Stimulated activated CD8-positive, alpha-beta memory T cell treated with anti-CD3 and anti-CD28 coated beads, Interleukin-15, amount 100 ng/mL, for 24 hours (primary cell): ENCODE results near the gene TFF3.

Source experiments
- DNase-seq: peaks from one replicate; pipeline ENCODE4 v3.0.0-alpha.2; 2020; ENCODE audit warnings: low read depth

The TFF3 gene, protein sequence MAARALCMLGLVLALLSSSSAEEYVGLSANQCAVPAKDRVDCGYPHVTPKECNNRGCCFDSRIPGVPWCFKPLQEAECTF

DNA sequence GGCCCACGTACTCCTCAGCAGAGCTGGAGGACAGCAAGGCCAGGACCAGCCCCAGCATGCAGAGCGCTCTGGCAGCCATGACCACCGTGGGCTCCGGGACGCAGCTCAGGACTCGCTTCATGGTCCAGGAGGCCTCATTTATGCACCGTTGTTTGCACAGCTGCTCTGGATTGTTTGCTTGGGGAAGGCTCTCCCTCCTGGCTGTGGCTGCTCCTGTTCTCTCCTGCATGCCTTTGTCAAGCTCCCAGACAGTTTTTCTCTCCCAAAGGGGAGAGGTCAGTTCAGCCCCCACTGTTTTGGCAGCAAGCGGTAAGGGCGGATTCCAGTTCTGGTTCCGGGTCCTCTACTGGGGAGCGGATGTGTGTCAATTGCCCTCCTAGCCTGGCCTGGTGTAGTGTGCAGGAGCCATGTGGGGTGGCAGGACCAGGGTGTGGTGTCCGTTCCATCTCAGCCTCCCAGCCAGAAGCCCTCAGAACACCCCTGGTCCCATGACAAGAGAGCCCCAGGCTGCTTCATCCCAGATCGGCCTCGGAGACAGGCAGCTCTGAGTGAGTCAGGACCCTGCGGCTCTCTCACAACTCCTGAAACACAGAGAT, at the start of gene TFF3:
TFF3 (minus strand) TSS at position 114 of the 596 bp plus-strand sequence; CDS start at position 79, 35 bp downstream.
- no peak for DNase-seq

DNA sequence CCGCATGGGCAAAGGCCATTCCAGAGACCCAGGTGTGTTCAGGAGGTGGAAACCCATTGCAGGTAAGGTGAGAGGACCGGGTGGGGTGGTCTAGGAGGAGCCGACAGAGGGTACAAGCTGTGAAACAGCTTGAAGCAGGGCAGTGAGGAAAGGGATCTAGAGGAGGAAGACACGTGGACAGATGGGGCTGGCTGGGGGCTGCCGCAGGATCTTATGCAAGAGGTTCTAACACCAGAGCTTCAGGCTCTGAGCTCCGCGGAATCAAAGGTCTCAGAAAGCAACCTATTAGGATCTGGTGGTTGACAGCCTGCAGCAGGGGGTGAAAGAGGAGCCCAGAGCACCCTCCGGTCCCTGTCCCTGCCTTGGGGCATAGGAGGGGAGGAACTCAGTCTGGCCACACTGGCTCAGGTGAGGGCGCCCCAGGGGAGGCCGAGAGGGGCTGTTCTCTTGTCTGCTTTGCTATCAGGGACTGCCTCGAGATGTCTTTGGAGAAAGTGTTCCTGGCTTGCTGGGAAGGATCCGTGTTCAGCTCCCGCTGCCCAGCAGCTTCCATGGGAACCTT, 49.2 kb upstream of the TFF3 start:
- DNase-seq, result no peak

DNA sequence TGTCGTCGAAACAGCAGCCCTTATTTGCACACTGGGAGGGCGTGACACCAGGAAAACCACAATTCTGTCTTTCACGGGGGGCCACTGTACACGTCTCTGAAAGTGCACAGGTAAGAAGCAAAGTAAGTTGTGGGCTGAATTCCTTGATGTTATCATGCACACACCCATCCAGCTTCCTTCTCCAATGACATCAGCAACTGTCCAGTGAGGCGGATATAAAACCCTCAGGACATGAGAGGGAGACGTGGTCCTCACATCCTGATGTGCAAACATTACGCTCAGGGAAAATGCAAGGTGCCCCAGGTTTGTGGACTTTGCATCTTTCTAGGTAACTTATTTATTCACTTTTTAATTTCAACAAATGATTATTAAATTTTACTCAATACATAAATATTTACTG, 48.1 kb upstream of the TFF3 start:
- no peak for DNase-seq

DNA sequence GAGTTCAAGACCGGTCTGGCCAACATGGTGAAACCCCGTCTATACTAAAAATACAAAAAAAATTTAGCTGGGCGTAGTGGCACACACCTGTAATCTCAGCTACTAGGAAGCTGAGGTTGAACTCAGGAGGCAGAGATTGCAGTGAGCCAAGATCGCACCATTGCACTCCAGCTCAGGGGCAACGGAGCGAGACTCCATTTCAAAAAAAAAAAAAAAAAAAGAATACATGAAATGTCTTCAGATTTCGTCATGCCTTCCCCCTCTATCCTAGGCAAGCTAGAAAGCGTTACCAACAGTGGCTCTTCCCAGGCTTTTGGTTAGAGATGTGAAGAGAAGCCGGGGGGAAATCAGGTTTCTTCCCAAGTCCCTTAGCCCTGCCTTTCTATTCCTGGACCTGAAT, 47.5 kb upstream of the TFF3 start:
- no peak for DNase-seq

DNA sequence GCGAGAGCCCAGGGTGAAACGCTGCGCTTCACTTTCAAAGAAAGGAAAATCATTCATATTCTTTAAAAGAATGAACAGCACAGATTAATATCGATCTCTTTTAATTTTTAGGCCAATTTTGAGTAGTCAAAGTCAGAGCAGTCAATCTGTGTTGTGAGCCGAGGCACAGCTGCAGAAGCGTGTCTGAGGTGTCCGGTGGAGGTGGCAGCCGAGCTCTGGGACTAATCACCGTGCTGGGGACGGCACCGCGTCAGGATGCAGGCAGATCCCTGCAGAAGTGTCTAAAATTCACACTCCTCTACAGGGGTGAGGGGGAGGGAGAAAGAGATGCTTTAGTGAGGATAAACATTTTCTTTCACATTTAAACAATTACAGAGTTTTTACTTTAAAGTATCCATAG, 47.0 kb upstream of the TFF3 start:
- no peak for DNase-seq

DNA sequence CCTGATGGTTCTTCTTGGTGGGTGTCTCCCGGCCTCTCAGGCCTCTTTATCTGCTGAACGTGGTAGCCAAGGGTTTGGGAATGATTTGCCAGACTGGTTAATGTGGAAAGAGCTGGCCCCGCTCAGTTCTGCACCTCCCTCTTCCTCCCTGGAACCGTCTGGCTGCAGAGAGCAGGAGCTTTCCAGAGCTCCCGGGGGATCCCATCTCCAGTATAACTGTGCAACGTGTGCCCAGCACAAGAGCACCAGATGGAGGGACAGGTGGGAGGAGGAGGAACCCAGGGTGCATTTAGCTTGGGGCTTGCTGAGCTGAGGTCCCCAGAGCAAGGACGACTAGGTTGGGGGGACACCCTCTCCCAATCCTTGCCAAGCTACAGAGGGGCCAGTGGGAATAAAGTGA, 46.1 kb upstream of the TFF3 start:
- DNase-seq, result no peak

DNA sequence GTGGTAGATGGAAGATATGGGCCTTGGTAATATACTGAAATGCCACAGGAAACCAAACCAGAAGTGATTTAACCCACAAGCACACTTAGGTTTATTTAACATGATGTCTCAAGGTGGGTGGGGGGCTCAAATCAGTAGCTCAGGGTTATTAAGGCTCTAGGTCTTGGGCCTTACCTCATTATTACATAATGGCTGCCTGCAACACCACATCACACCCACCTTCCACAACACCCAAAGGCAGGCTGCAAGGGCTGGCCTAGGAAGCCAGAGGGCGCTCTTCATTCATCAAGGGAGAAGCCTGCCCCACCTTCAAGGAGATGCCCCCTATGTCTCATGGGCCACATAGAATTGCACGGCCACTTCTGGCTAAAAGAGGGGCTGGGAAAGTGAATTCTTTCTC, 45.1 kb upstream of the TFF3 start:
- no peak for DNase-seq

DNA sequence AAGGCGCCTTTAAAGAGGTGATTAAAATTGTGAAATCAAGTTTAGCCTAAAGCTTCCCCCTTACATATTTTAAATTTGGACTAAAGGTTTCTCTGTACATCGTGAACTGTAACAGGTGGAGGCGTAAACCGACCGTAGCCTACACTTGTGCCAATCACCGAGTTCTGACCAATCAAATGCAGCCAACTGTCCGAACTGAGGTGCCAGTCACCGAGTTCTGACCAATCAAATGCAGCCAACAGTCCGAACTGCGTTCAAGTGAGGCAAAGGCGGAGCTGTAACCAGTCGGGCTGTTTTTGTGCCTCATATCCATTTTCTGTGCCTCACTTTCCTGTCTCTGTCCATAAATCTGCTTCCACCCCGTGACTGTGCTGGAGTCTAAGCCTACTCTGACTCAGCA, 43.7 kb upstream of the TFF3 start:
- DNase-seq, result no peak

DNA sequence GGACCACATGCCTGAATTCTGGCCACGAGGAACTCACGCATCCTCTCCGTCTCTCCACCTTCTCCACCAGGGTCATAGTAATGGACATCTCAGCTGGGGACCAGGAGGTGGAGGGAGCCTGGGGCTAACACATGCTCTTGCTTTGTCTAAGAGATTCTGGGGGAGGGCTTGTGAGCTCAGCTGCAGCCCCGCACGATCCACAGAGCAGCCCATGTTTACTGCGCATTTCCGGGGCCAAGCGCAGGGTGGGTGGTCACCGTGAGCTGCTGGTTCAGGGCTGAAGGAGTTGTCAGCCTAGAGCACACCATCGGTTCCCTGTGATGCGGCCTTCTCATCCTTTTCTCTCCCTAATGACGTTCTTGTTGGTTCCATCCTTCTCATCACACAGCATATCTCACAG, 43.1 kb upstream of the TFF3 start:
- no peak for DNase-seq

DNA sequence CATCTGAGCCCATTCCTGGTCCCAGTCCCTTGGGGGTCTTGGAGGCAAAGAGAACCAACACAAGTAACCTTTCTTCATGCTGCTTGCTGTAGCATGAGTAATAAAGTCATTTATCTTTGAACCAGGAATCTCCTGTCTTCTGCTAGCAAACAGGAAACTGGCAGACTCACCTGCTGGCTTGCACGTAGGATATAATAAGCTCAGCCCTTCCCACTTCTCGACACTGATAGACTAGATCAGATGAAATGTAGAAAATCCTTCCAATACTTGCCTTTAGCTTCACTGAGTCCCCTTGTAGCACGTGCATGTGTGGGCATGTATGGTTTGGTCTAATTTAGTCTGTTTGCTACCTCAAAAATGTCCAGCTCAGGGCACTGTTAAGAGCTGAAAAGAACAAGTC, 42.1 kb upstream of the TFF3 start:
- DNase-seq, result no peak

DNA sequence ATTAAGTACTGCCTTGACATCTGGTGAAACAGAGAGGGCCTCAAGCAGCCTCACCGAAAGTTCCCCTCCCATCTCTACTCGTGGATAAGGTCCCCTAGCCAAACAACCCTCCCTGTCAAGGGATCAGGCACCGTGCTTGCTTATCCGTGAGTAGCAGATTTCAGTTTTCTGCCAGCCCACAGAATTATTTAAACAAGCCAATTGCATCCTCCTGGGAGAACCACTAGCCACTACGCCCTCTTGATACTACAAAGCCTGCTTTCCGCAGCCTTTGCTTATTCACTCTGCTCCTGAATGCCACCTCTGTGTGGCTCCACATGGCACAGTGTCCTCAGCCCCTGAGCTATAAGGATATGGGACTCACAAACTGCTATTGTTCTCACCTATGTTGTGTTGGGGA, 41.4 kb upstream of the TFF3 start:
- no peak for DNase-seq

DNA sequence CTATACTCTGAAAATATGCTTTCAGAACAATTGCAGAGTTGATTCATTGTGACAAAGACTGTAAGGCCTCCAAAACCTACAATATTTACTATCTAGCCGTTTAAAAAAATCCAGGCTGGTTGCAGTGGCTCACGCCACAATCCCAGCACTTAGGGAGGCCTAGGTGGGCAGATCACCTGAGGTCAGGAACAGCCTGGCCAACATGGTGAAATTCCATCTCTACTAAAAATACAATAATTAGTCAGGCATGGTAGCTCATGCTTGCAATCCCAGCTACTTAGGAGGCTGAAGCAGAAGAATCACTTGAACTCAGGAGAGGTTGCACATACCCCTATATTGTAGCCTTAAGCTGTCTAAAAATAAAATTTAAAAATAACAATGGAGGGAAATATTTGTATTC, 40.8 kb upstream of the TFF3 start:
- DNase-seq, result no peak

DNA sequence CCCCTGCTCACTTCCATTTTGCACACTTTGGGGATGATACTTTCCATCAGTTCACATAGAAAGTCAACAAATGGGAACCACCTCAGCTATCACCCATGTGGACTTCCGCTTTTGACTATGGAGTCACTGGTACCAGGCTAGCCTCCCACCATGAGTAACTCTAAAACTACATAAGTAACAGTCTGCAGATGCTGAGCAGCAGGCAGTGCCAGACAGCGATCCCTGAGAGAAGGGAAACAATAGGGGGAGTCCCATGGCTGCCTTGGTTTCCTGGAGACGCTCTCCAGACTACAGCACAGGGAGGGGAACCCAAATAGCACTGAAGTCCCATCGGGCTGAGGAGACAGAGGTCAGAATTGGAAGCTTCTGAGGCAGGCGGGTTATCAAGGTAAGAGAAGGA, 38.4 kb upstream of the TFF3 start:
- no peak for DNase-seq

DNA sequence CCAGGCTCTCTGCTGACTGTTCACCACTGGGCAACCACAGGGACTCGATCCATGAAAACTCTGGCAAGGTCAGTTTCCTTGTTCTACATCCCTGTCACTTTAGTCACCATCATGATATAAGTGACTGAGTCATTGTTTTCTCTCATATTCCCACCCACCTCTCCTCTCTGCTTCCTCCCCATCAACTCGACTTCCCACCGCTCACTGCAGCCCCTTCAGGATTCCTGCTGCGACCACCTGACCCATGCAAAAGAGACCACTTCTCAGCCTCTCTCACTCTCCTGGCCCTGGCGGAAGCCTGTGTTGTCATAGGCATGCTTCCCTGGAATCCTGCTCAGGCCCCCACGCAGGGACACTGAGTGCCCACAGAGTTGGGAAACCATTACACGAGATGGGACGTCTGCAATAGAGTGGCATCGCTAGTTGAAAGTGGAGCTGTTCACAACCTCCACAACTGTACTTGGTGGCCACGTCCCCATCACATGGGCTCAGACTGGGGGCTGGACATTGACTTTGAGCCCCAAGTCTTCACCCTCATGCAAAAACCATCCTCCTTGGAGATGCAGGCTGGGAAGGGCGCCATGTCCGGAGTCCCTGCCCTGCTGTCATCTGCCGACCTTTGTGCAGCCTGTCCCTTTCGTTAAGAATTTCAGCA, 37.4 kb upstream of the TFF3 start:
- DNase-seq, result no peak

DNA sequence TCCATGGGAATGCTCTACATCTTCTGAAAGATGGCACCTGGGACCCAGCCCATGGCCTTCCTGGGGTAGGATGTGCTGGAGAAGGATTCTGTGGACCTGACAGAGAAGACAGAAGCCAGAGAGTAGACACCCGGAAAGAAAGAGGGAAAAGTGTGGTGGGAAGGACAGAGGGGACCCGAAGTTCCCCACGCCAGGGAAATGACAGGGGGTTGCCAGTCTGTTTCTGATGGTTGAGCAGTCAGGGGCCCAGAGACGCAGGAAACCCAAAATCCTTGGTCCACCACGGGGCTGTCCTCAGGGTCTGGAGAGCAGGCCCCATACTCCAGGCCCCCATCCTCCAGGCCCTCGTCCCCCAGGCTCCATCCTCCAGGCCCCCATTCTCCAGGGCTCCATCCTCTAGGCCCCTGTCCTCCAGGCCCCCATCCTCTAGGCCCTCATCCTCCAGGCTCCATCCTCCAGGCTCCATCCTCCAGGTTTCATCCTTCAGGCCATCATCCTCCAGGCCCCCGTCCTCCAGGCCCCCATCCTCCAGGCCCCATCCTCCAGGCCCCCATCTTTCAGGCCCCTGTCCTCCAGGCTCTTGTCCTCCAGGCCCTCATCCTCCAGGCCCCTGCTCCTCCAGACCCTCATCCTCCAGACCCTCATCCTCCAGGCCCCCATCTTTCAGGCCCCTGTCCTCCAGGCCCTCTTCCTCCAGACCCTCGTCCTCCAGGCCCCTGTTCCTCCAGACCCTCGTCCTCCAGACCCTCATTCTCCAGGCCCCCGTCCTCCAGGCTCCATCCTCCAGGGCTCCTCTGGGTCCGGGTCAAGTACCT, 36.6 kb upstream of the TFF3 start:
- DNase-seq, result no peak

DNA sequence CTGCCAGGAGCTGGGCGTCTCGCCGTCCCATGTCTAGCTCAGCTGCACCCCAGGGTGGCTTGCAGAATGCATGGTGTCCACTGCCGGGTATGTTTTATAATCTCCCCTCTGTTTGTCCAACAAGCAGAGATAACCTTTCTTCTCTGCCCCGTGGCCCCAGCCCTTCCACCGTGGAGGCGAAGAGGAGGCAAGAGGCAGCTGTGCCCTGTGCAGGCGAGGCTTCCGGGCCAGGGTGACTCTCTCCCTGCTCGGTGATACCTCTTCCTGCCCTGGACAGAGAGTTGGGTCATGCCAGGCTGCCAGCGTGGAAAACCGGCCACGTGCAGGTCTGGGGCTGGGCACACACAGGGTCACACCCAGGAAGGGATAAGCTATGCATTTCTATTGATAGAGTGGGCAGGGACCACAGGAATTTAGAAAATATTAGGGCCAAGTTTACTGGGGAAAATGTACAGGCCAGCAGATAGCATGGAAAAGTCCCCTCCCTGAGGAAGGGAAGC, 35.8 kb upstream of the TFF3 start, which contains the start of gene TFF2:
TFF2 (minus strand) TSS at position 68 of the 500 bp plus-strand sequence; CDS start at position 31, 37 bp downstream.
- DNase-seq, result no peak

DNA sequence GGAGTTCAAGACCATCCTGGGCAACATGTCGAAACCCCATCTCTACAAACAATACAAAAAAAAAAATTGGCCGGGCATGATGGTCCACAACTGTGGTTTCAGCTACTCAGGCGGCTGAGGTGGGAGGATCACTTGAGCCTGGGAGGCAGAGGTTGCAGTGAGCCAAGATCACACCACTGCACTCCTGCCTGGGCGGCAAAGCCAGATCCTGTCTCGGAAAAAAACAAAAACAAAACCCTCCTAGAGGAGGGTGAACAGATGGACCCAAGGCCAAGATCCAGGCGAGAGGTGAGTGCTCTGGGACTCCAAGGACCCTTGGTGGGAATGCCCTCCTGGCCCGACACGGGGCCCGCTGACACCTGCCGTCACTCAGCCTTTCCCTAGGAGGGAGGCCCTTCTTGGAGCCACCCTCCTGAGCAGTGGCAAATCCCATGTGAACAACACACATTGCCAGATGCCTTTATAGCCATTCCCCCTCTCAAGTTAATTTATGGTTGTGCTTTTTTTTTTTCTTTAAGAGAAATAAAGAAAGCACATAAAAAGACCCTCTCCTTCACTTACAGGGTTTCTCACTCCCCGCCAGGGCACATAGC, 35.2 kb upstream of the TFF3 start:
- no peak for DNase-seq

DNA sequence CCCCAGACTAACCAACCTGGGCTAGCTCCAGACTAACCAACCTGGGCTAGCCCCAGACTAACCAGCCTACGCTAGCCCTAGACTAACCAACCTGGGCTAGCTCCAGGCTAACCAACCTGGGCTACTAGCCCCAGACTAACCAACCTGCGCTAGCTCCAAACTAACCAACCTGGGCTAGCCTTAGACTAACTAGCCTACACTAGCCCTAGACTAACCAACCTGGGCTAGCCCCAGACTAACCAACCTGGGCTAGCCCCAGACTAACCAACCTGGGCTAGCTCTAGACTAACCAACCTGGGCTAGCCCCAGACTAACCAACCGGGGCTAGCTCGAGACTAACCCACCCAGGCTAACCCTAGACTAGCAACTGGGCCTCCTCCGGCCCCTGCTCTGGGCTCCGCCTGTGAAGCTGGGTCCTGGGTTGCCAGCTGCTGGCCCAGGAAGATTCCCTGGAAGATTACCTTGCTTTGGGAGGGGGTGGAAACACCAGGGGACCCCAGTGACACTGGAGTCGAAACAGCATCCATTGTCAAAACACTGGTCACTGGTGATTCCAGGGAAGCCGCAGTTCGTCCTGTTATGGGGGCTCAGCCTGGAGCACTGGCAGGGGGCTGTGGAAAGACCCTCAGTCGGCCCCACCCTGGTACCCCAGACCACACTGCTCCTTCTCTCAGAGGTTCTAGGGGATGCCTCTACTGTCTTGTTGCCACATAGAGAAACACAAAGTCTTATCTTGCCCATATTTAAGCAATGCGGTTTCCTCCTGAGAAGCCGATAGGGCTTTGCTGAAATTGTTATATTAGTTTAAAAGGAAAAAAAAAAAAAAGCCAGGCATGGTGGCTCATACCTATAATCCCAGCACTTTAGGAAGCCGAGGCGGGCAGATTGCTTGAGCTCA, 34.5 kb upstream of the TFF3 start:
- no peak for DNase-seq

DNA sequence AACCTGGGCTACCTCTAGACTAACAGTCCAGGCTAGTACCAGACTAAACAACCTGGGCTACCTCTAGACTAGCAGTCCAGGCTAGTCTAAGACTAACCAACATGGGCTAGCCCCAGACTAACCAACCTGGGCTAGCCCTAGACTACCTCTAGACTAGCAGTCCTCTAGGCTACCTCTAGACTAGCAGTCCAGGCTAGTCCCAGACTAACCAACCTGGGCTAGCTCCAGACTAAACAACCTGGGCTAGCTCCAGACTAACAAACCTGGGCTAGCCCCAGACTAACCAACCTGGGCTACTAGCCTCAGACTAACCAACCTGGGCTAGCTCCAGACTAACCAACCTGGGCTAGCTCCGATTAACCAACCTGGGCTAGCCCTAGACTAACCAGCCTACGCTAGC, 33.6 kb upstream of the TFF3 start:
- no peak for DNase-seq

DNA sequence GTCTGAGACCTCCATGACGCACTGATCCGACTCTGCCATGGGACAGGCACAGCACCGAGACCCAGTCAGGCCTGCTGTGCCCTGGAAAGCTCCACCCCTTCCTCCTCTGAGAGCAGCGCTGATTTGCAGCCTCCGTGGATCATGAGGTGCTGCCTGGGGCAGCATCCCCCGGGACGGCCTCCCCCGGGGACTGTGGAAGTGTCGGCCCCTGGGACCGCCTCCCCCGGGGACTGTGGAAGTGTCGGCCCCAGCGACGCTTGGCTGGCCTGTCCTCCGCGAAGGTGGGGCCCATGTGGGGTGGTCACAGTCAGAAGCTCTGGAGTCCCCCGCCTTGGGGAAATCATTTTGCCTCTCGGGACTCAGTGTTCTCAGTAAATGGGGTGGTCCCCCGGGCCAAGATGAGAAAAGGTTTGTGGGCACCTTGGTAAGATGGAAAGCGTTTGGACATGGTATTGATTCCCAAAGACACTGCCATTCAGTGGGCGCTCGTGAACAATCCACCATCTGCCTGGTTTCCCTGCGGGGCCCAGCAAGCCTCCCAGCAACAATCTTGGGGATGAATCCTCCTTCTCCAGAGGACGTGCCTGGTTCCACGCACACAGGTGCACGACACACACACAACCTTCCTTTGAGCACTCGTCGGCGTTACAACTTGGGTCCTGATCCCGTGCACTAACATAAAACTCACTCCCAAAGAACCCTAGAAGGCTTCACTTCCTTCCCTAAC, 32.6 kb upstream of the TFF3 start:
- DNase-seq, result no peak
